SK-N-SH (cell line): Measurements from ENCODE around the gene FRMPD4. TPM values are rescaled to one million over a fixed set of nuclear protein-coding genes. Genes with fewer than 3 reads are reported as not detected.

ENCODE experiments used
- CTCF ChIA-PET: fragments of 300-600, 350-600 bp; formaldehyde crosslinking; extraction: SDS; loops from one replicate; lab custom pipeline; 2021; lab: Yijun Ruan, JAX
- POLR2A ChIA-PET: fragments of 350-600 bp; sonication (Branson Sonifier 250); formaldehyde crosslinking; extraction: SDS; loops from one replicate; lab custom pipeline; 2020; ENCODE audit warnings: antibody characterized with exemption, inconsistent platforms; lab: Yijun Ruan, JAX
- DNase-seq: peaks from one replicate; pipeline ENCODE4 v3.0.0; 2012
- H2AFZ ChIP-seq: fragments of 200-600 bp; sonication (generic); 2 replicates; pipeline ENCODE4 v1.8.1; 2016; ENCODE audit warnings: antibody characterized with exemption, mild to moderate bottlenecking, low read depth
- H3F3A ChIP-seq: fragments of 200-600 bp; sonication (generic); replicated peaks from 2 replicates; pipeline ENCODE3; 2016; ENCODE audit warnings: antibody characterized with exemption, mild to moderate bottlenecking; ENCODE audit not compliant: insufficient read depth
- H3K27ac ChIP-seq, 2 experiments: fragments of 200-500 bp in 1 of 2; fragments of 200-600 bp in 1 of 2; sonication (Bioruptor generic) in 1 of 2; sonication (generic), shearing (Covaris generic) in 1 of 2; 2 replicates each; pipeline versions ENCODE4 v1.5.1 to v1.6.1; 2014 to 2016; ENCODE audit warnings: low read depth in 2 of 2, inconsistent platforms in 1 of 2, low read length in 1 of 2, mild to moderate bottlenecking in 1 of 2, mixed read lengths in 1 of 2
- H3K27me3 ChIP-seq: fragments of 200-600 bp; sonication (generic), shearing (Covaris generic); 2 replicates; pipeline ENCODE4 v1.6.1; 2016; ENCODE audit warnings: mixed run types; ENCODE audit not compliant: insufficient read depth
- H3K36me3 ChIP-seq, 2 experiments: fragments of 200-500 bp in 1 of 2; fragments of 200-600 bp in 1 of 2; sonication (Bioruptor generic) in 1 of 2; sonication (generic) in 1 of 2; replicated peaks in 1 of 2; 2 replicates each; pipeline versions ENCODE3 to v1.5.1; 2014 to 2016; ENCODE audit warnings: low read length in 1 of 2, mild to moderate bottlenecking in 1 of 2; ENCODE audit not compliant: insufficient read depth in 2 of 2, control insufficient read depth in 1 of 2
- H3K4me1 ChIP-seq, 2 experiments: fragments of 200-500 bp in 1 of 2; fragments of 200-600 bp in 1 of 2; sonication (Bioruptor generic) in 1 of 2; sonication (generic), shearing (Covaris generic) in 1 of 2; 2 replicates each; pipeline versions ENCODE4 v1.5.1 to v1.6.1; 2014 to 2016; ENCODE audit warnings: low read depth in 1 of 2, low read length in 1 of 2, mixed run types in 1 of 2; ENCODE audit not compliant: insufficient read depth in 2 of 2, control insufficient read depth in 1 of 2
- H3K4me2 ChIP-seq: fragments of 200-600 bp; sonication (generic), shearing (Covaris generic); 2 replicates; pipeline ENCODE4 v1.6.1; 2017; ENCODE audit warnings: mixed run types
- H3K4me3 ChIP-seq, 2 experiments: fragments of 200-500 bp in 1 of 2; fragments of 200-600 bp in 1 of 2; sonication (Bioruptor generic) in 1 of 2; sonication (generic), shearing (Covaris generic) in 1 of 2; 2 replicates each; pipeline versions ENCODE4 v1.5.1 to v1.8.1; 2014 to 2016; ENCODE audit warnings: low read depth in 2 of 2, inconsistent platforms in 1 of 2, low read length in 1 of 2, mild to moderate bottlenecking in 1 of 2, mixed read lengths in 1 of 2, moderate library complexity in 1 of 2
- H3K79me2 ChIP-seq: fragments of 200-600 bp; sonication (generic); 2 replicates; pipeline ENCODE4 v1.8.1; 2017; ENCODE audit warnings: mild to moderate bottlenecking; ENCODE audit not compliant: insufficient read depth
- H3K9ac ChIP-seq: fragments of 200-600 bp; sonication (generic); 2 replicates; pipeline ENCODE4 v1.6.1; 2017; ENCODE audit warnings: mixed run types
- H3K9me2 ChIP-seq: fragments of 200-600 bp; sonication (generic); 2 replicates; pipeline ENCODE4 v1.6.1; 2017; ENCODE audit warnings: mixed run types
- H3K9me3 ChIP-seq: fragments of 200-600 bp; sonication (generic); 2 replicates; pipeline ENCODE4 v1.6.1; 2017; ENCODE audit warnings: mixed run types, mild to moderate bottlenecking, moderate library complexity
- H4K20me1 ChIP-seq: fragments of 200-600 bp; sonication (generic); 2 replicates; pipeline ENCODE4 v1.6.1; 2017; ENCODE audit warnings: mild to moderate bottlenecking, mixed run types; ENCODE audit not compliant: insufficient read depth
- EP300 ChIP-seq, 2 experiments: IDR thresholded peaks; 2 replicates each; pipeline versions ENCODE4 v1.4.0 to v1.6.1; 2012; ENCODE audit warnings: borderline replicate concordance in 1 of 2, low read depth in 1 of 2, low read length in 1 of 2
- FOXJ3 ChIP-seq: sonication (generic); formaldehyde crosslinking; IDR thresholded peaks from 2 replicates; pipeline ENCODE4 v1.5.1; 2020; ENCODE audit warnings: mild to moderate bottlenecking, missing genetic modification reagents
- FOXM1 ChIP-seq: IDR thresholded peaks from 2 replicates; pipeline ENCODE4 v1.4.0; 2012; ENCODE audit warnings: low read depth, mild to moderate bottlenecking
- GABPA ChIP-seq: IDR thresholded peaks from 2 replicates; pipeline ENCODE4 v1.4.0; 2012; ENCODE audit warnings: low read depth, mild to moderate bottlenecking
- GATA2 ChIP-seq: sonication (generic); formaldehyde crosslinking; IDR thresholded peaks from 2 replicates; pipeline ENCODE4 v1.5.0; 2020; ENCODE audit warnings: mild to moderate bottlenecking, missing genetic modification reagents
- MEF2A ChIP-seq: IDR thresholded peaks from 2 replicates; pipeline ENCODE4 v1.4.0; 2012; ENCODE audit warnings: low read depth, borderline replicate concordance
- MXI1 ChIP-seq: IDR thresholded peaks from 2 replicates; pipeline ENCODE4 v1.6.1; 2012; ENCODE audit warnings: mild to moderate bottlenecking, low read depth, low read length, improper control_type of control experiment
- RAD21 ChIP-seq: IDR thresholded peaks from 2 replicates; pipeline ENCODE4 v1.6.1; 2012; ENCODE audit warnings: mild to moderate bottlenecking, low read length
- RCOR1 ChIP-seq: fragments of 150-350 bp; IDR thresholded peaks from 2 replicates; pipeline ENCODE4 v1.6.1; 2017; ENCODE audit warnings: antibody characterized with exemption, low read length
- RXRA ChIP-seq: IDR thresholded peaks from 2 replicates; pipeline ENCODE4 v1.4.0; 2012; ENCODE audit warnings: low read depth, mild to moderate bottlenecking, borderline replicate concordance
- WGBS: methylation state at CpG from one replicate; pipeline ENCODE4 v1.1.6; 2017; ENCODE audit warnings: low lambda C conversion rate; 5-methylcytosine and 5-hydroxymethylcytosine counted together
- polyA plus RNA-seq, 3 experiments: library from polyadenylated mRNA; depleted of rRNA; stranded (reverse); fragments of >200 nt; gene quantifications; 2 replicates each; pipeline ENCODE4 v1.2.3, GENCODE V29; 2012
- TF ChIP-seq, protein P1 (sequence below): IDR thresholded peaks from 2 replicates; pipeline ENCODE4 v1.6.1; 2012; ENCODE audit warnings: mild to moderate bottlenecking, low read depth, low read length, moderate library complexity
- TF ChIP-seq, protein P2 (sequence below): IDR thresholded peaks from 2 replicates; pipeline ENCODE4 v1.4.0; 2012; ENCODE audit warnings: low read depth, borderline replicate concordance
- TF ChIP-seq, protein P3 (sequence below): fragments of 200-600 bp; sonication (generic); IDR thresholded peaks from 2 replicates; pipeline ENCODE4 v1.6.1; 2017; ENCODE audit warnings: antibody characterized with exemption, mild to moderate bottlenecking, moderate library complexity
- TF ChIP-seq, protein P4 (sequence below): fragments of 150-350 bp; IDR thresholded peaks from 2 replicates; pipeline ENCODE4 v1.6.1; 2017; ENCODE audit warnings: antibody characterized with exemption, low read length, low read depth, borderline replicate concordance

FRMPD4 gene
- polyA plus RNA-seq, 1 of the 3 experiments (the other 2 are of a cell fraction) = not detected

DNA sequence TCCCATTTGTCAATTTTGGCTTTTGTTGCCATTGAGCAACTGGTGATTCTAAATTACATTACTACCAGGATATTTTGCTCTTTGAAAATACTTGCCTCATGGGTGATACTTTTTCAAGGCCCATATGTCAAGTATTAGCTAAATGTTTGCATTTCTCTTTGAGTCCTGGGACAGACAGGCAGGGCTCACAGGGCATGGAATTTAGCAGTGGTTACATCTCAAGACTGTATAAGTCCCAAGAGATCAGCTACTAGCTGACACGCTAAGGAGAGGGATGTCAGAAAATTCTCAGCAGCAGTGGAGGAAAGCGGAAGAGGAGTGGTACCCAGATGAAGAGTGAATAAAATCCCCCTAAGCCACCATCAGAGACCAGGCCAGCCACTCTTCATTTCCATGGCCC lies 224.9 kb downstream of the FRMPD4 start:
- H3K4me1 ChIP-seq = no peaks in the 10 kb centered on the region
- no peaks in the 10 kb centered on the region for H3K79me2 ChIP-seq
- no peak for DNase-seq
- H3K4me2 ChIP-seq = no peak overlapping the region
- H3K9me3 ChIP-seq = no peaks in the 10 kb centered on the region
- POLR2A ChIA-PET = no interaction called here
- no peaks in the 10 kb centered on the region for H3K36me3 ChIP-seq
- H3K9ac ChIP-seq = no peak overlapping the region
- TF ChIP-seq, protein P1, sequence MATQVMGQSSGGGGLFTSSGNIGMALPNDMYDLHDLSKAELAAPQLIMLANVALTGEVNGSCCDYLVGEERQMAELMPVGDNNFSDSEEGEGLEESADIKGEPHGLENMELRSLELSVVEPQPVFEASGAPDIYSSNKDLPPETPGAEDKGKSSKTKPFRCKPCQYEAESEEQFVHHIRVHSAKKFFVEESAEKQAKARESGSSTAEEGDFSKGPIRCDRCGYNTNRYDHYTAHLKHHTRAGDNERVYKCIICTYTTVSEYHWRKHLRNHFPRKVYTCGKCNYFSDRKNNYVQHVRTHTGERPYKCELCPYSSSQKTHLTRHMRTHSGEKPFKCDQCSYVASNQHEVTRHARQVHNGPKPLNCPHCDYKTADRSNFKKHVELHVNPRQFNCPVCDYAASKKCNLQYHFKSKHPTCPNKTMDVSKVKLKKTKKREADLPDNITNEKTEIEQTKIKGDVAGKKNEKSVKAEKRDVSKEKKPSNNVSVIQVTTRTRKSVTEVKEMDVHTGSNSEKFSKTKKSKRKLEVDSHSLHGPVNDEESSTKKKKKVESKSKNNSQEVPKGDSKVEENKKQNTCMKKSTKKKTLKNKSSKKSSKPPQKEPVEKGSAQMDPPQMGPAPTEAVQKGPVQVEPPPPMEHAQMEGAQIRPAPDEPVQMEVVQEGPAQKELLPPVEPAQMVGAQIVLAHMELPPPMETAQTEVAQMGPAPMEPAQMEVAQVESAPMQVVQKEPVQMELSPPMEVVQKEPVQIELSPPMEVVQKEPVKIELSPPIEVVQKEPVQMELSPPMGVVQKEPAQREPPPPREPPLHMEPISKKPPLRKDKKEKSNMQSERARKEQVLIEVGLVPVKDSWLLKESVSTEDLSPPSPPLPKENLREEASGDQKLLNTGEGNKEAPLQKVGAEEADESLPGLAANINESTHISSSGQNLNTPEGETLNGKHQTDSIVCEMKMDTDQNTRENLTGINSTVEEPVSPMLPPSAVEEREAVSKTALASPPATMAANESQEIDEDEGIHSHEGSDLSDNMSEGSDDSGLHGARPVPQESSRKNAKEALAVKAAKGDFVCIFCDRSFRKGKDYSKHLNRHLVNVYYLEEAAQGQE = no peak
- no peak for TF ChIP-seq GATA2 (CRISPR knock-in tag)
- TF ChIP-seq MXI1 = no peak
- TF ChIP-seq FOXM1 = no peak
- TF ChIP-seq RXRA = no peak
- no peak for TF ChIP-seq MEF2A
- no peak for TF ChIP-seq EP300 (IDR thresholded peaks at IDR 0.05; ENCODE audit: borderline replicate concordance in 1 of 2, low read depth in 1 of 2, low read length in 1 of 2)
- no peak for TF ChIP-seq FOXJ3 (CRISPR knock-in tag)
- TF ChIP-seq, all 33 proteins: peak for 0
- Histone ChIP-seq H3F3A (peaks cover 14% of the 10 kb centered on the region), H3K27ac (no peak overlapping the region), H3K27me3 (no peaks in the 10 kb centered on the region), H4K20me1 (no peaks in the 10 kb centered on the region), H2AFZ (no peak overlapping the region), H3K9me2 (no peaks in the 10 kb centered on the region), H3K4me3 (no peak overlapping the region)
- WGBS = 22% methylated on average over 2 of the region's 2 CpGs
- CTCF ChIA-PET = no interaction called here

DNA sequence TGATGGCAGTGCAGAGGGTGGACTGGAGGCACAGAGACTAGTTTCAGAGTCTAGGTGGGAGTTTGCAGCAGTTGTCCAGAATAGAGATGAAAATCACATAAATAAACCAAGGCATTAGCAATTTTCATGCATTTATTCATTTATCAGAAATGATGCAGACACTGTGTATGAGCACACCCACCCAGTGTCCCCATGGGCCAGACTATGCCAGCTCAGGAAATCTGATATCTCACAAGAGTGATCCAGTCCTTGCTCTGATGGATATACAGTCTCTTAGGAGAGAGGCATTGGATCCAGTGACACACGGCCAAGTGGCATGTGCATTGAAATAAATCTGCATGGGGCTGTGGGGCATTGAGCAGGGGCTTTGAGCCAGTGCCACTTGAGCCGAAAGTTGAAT lies 228.2 kb downstream of the FRMPD4 start:
- H3K9ac ChIP-seq = no peak overlapping the region
- no peak overlapping the region for H3K4me2 ChIP-seq
- no peaks in the 10 kb centered on the region for H3K9me3 ChIP-seq
- CTCF ChIA-PET = no interaction called here
- H3K9me2 ChIP-seq = no peaks in the 10 kb centered on the region
- H3F3A ChIP-seq = peaks cover 2% of the 10 kb centered on the region
- no peak overlapping the region for H2AFZ ChIP-seq
- H3K27me3 ChIP-seq = no peaks in the 10 kb centered on the region
- H3K4me3 ChIP-seq = no peak overlapping the region
- TF ChIP-seq, protein P2, sequence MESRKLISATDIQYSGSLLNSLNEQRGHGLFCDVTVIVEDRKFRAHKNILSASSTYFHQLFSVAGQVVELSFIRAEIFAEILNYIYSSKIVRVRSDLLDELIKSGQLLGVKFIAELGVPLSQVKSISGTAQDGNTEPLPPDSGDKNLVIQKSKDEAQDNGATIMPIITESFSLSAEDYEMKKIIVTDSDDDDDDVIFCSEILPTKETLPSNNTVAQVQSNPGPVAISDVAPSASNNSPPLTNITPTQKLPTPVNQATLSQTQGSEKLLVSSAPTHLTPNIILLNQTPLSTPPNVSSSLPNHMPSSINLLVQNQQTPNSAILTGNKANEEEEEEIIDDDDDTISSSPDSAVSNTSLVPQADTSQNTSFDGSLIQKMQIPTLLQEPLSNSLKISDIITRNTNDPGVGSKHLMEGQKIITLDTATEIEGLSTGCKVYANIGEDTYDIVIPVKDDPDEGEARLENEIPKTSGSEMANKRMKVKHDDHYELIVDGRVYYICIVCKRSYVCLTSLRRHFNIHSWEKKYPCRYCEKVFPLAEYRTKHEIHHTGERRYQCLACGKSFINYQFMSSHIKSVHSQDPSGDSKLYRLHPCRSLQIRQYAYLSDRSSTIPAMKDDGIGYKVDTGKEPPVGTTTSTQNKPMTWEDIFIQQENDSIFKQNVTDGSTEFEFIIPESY = no peak
- TF ChIP-seq RAD21 (no peak), RCOR1 (no peak), GABPA (no peak)
- TF ChIP-seq, protein P3, sequence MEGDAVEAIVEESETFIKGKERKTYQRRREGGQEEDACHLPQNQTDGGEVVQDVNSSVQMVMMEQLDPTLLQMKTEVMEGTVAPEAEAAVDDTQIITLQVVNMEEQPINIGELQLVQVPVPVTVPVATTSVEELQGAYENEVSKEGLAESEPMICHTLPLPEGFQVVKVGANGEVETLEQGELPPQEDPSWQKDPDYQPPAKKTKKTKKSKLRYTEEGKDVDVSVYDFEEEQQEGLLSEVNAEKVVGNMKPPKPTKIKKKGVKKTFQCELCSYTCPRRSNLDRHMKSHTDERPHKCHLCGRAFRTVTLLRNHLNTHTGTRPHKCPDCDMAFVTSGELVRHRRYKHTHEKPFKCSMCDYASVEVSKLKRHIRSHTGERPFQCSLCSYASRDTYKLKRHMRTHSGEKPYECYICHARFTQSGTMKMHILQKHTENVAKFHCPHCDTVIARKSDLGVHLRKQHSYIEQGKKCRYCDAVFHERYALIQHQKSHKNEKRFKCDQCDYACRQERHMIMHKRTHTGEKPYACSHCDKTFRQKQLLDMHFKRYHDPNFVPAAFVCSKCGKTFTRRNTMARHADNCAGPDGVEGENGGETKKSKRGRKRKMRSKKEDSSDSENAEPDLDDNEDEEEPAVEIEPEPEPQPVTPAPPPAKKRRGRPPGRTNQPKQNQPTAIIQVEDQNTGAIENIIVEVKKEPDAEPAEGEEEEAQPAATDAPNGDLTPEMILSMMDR = no peak
- TF ChIP-seq, protein P4, sequence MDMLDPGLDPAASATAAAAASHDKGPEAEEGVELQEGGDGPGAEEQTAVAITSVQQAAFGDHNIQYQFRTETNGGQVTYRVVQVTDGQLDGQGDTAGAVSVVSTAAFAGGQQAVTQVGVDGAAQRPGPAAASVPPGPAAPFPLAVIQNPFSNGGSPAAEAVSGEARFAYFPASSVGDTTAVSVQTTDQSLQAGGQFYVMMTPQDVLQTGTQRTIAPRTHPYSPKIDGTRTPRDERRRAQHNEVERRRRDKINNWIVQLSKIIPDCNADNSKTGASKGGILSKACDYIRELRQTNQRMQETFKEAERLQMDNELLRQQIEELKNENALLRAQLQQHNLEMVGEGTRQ = no peak
- H3K36me3 ChIP-seq = no peaks in the 10 kb centered on the region
- no peaks in the 10 kb centered on the region for H3K4me1 ChIP-seq
- H3K79me2 ChIP-seq = no peaks in the 10 kb centered on the region
- POLR2A ChIA-PET = no interaction called here
- H4K20me1 ChIP-seq = no peaks in the 10 kb centered on the region
- WGBS = 4% methylated on average over 2 of the region's 2 CpGs
- H3K27ac ChIP-seq = no peak overlapping the region
- no peak for DNase-seq
